DOHH2 (cell line): Measurements from ENCODE around the gene PRRG3.

ENCODE experiments used
- H3F3A ChIP-seq: fragments of 200-600 bp; sonication (generic), shearing (Covaris generic); 2 replicates; pipeline ENCODE4 v1.6.0; 2016; ENCODE audit warnings: antibody characterized with exemption, mild to moderate bottlenecking; ENCODE audit not compliant: control insufficient read depth, insufficient read depth
- H3K27ac ChIP-seq: fragments of 200-600 bp; sonication (generic); 2 replicates; pipeline ENCODE4 v1.5.1; 2014; ENCODE audit warnings: low read depth, mild to moderate bottlenecking, low read length, moderate library complexity
- H3K27me3 ChIP-seq: fragments of 200-600 bp; sonication (generic); 2 replicates; pipeline ENCODE4 v1.6.1; 2014; ENCODE audit warnings: mild to moderate bottlenecking, low read length, mixed read lengths; ENCODE audit not compliant: control insufficient read depth
- H3K36me3 ChIP-seq: fragments of 200-600 bp; sonication (generic); 2 replicates; pipeline ENCODE4 v1.6.1; 2014; ENCODE audit warnings: mild to moderate bottlenecking, low read length, moderate library complexity, mixed read lengths; ENCODE audit not compliant: control insufficient read depth
- H3K4me1 ChIP-seq: fragments of 200-600 bp; sonication (generic); 2 replicates; pipeline ENCODE4 v1.6.1; 2014; ENCODE audit warnings: mild to moderate bottlenecking, low read length, mixed read lengths; ENCODE audit not compliant: control insufficient read depth
- H3K4me2 ChIP-seq: fragments of 200-600 bp; sonication (generic); 2 replicates; pipeline ENCODE4 v1.6.0; 2014; ENCODE audit warnings: mild to moderate bottlenecking, low read length, moderate library complexity
- H3K4me3 ChIP-seq: fragments of 200-600 bp; sonication (generic); 2 replicates; pipeline ENCODE4 v1.5.1; 2014; ENCODE audit warnings: mild to moderate bottlenecking, low read length, mixed read lengths
- H3K79me2 ChIP-seq: fragments of 200-600 bp; sonication (generic); 2 replicates; pipeline ENCODE4 v1.6.1; 2014; ENCODE audit warnings: mild to moderate bottlenecking, low read length, mixed read lengths; ENCODE audit not compliant: control insufficient read depth
- H3K9me2 ChIP-seq: fragments of 200-600 bp; sonication (generic); replicated peaks from 2 replicates; pipeline ENCODE4 v1.6.1; 2014; ENCODE audit warnings: mild to moderate bottlenecking, low read length, mixed read lengths; ENCODE audit not compliant: control insufficient read depth
- H3K9me3 ChIP-seq: fragments of 200-600 bp; sonication (generic); 2 replicates; pipeline ENCODE4 v1.6.1; 2014; ENCODE audit warnings: antibody characterized with exemption, low read length, mixed read lengths; ENCODE audit not compliant: control insufficient read depth, insufficient read depth
- H4K20me1 ChIP-seq: fragments of 200-600 bp; sonication (generic); 2 replicates; pipeline ENCODE4 v1.6.0; 2014; ENCODE audit warnings: low read depth, mild to moderate bottlenecking, antibody characterized with exemption, low read length, moderate library complexity; ENCODE audit not compliant: control insufficient read depth, insufficient read depth
- CTCF ChIP-seq: fragments of 200-600 bp; sonication (generic); IDR thresholded peaks from one replicate; pipeline ENCODE4 v1.5.1; 2014; ENCODE audit warnings: antibody characterized with exemption, mild to moderate bottlenecking, low read depth, low read length; ENCODE audit not compliant: poor library complexity, severe bottlenecking
- EZH2phosphoT487 ChIP-seq: fragments of 200-600 bp; sonication (generic); IDR thresholded peaks from 2 replicates; pipeline ENCODE4 v1.6.1; 2017; ENCODE audit warnings: borderline replicate concordance, mild to moderate bottlenecking, antibody characterized with exemption, low read length, moderate library complexity, mixed read lengths

Gene PRRG3

GRCh38 chrX:151741606-151742005 is 46.3 kb downstream of the PRRG3 start:
- TF ChIP-seq EZH2phosphoT487 (no peak), CTCF (no peak)
- Histone ChIP-seq H3K36me3 (no peaks in the 10 kb centered on the region), H3K4me2 (no peak overlapping the region), H3K79me2 (no peaks in the 10 kb centered on the region), H3K4me1 (no peaks in the 10 kb centered on the region), H3F3A (no peaks in the 10 kb centered on the region), H3K27me3 (no peaks in the 10 kb centered on the region), H4K20me1 (no peaks in the 10 kb centered on the region), H3K9me3 (no peaks in the 10 kb centered on the region), H3K9me2 (no peaks in the 10 kb centered on the region), H3K4me3 (no peak overlapping the region), H3K27ac (no peak overlapping the region)

GRCh38 chrX:151742311-151742710 is 47.1 kb downstream of the PRRG3 start:
- no peaks in the 10 kb centered on the region for H3F3A ChIP-seq
- H3K9me2 ChIP-seq = no peaks in the 10 kb centered on the region
- no peak overlapping the region for H3K4me2 ChIP-seq
- no peak for TF ChIP-seq CTCF
- no peak for TF ChIP-seq EZH2phosphoT487
- H3K9me3 ChIP-seq = no peaks in the 10 kb centered on the region
- H3K4me1 ChIP-seq = no peaks in the 10 kb centered on the region
- H3K36me3 ChIP-seq = no peaks in the 10 kb centered on the region
- H3K27ac ChIP-seq = no peak overlapping the region
- no peaks in the 10 kb centered on the region for H4K20me1 ChIP-seq
- no peaks in the 10 kb centered on the region for H3K79me2 ChIP-seq
- no peaks in the 10 kb centered on the region for H3K27me3 ChIP-seq
- no peak overlapping the region for H3K4me3 ChIP-seq

GRCh38 chrX:151743651-151744470 is 48.6 kb downstream of the PRRG3 start:
- Histone ChIP-seq H3K79me2 (no peaks in the 10 kb centered on the region), H3K36me3 (no peaks in the 10 kb centered on the region), H3K9me2 (no peaks in the 10 kb centered on the region), H4K20me1 (no peaks in the 10 kb centered on the region), H3K9me3 (no peaks in the 10 kb centered on the region), H3K27me3 (no peaks in the 10 kb centered on the region), H3K4me1 (no peaks in the 10 kb centered on the region), H3K27ac (no peak overlapping the region), H3K4me2 (no peak overlapping the region), H3K4me3 (no peak overlapping the region), H3F3A (no peaks in the 10 kb centered on the region)
- TF ChIP-seq CTCF (no peak), EZH2phosphoT487 (no peak)
